Endothelial cell of umbilical vein (primary cell): ENCODE results near the gene OR2T34.
"Not testable (repeated sequence)": the region's sequence is repeated elsewhere in the genome, so short reads cannot be mapped to it uniquely, and the experiment has no call there.

Source experiments
- EZH2 ChIP-seq: IDR thresholded peaks from 2 replicates; pipeline ENCODE4 v1.6.1; 2012; ENCODE audit warnings: borderline replicate concordance, low read depth, mild to moderate bottlenecking, moderate library complexity, low read length, inconsistent platforms; ENCODE audit not compliant: severe bottlenecking
- FOS ChIP-seq: IDR thresholded peaks from 2 replicates; pipeline ENCODE4 v1.6.1; 2011; ENCODE audit warnings: mild to moderate bottlenecking, low read length, moderate library complexity, borderline replicate concordance; ENCODE audit not compliant: insufficient read depth
- GATA2 ChIP-seq: IDR thresholded peaks from 2 replicates; pipeline ENCODE4 v1.7.0; 2011; ENCODE audit warnings: low read depth, mild to moderate bottlenecking, moderate library complexity, mixed read lengths, low read length; ENCODE audit not compliant: insufficient read length, insufficient read depth
- JUN ChIP-seq: IDR thresholded peaks from 2 replicates; pipeline ENCODE4 v1.6.1; 2011; ENCODE audit warnings: borderline replicate concordance, low read depth; ENCODE audit not compliant: insufficient read length, insufficient read depth
- MYC ChIP-seq: IDR thresholded peaks from one replicate; pipeline ENCODE4 v1.6.1; 2011; ENCODE audit warnings: mild to moderate bottlenecking, low read depth, low read length
- POLR2A ChIP-seq: IDR thresholded peaks from 2 replicates; pipeline ENCODE4 v1.6.1; 2012; ENCODE audit warnings: low read depth, mild to moderate bottlenecking, control low read depth, low read length
- POLR2AphosphoS5 ChIP-seq: IDR thresholded peaks from 2 replicates; pipeline ENCODE4 v1.6.1; 2012; ENCODE audit warnings: low read depth, mild to moderate bottlenecking, control low read depth, low read length, moderate library complexity; ENCODE audit not compliant: insufficient read depth
- TF ChIP-seq, protein P1 (sequence below), 2 donors: IDR thresholded peaks; 1 replicate in 1 of 2; 2 replicates in 1 of 2; pipeline ENCODE4 v1.5.1; 2011; ENCODE audit warnings: low read length in 2 of 2, mild to moderate bottlenecking in 2 of 2, moderate library complexity in 2 of 2, control low read depth in 1 of 2, inconsistent platforms in 1 of 2, low read depth in 1 of 2; ENCODE audit not compliant: insufficient read depth in 1 of 2; ENCODE audit errors: extremely low read depth in 1 of 2
- TF ChIP-seq, protein P2 (sequence below): IDR thresholded peaks from 2 replicates; pipeline ENCODE4 v1.6.1; 2011; ENCODE audit not compliant: insufficient read depth, insufficient read length

DNA sequence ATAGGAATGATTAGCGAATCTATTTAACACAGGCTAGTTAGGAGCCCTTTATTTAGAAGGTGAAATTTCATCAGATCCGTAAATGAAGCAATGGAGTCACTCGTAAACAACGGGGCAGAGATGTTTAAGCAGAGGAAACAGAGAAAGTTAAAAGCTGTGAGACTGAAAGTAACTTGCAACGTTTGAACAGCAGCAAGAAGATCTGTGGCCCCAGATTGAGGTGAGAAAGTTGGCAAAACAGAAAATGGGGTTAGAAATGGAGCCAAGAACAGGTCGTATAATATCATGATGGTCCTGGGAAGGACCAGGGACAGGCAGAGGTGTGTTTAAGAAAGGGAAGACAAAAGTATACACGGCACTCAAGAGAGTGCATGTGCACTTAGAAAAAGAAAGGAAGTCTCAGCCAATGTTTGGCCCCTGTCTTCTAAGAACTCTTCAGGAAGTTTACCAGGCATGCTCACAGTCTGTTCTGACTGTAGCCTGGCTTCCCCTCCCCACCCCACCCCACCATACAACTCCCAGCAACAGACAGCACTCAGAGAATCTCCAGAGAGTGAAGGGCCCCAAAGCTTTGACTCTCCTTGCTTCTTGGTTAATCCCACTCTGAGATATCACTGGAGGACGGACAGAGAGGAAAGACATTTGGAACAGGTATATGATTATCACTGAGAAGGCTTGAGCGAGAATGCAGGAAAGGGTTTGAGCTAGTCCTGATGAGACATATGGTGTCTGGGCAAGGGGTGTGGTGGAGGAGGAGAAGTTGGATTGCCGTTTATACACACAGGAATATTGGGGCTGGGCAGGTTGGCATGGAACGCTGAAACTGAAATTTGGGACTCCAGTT is 8.8 kb downstream of the OR2T34 start:
- not testable (repeated sequence) for TF ChIP-seq POLR2AphosphoS5, EZH2, MYC, POLR2A, FOS, JUN, GATA2
- TF ChIP-seq, protein P1, sequence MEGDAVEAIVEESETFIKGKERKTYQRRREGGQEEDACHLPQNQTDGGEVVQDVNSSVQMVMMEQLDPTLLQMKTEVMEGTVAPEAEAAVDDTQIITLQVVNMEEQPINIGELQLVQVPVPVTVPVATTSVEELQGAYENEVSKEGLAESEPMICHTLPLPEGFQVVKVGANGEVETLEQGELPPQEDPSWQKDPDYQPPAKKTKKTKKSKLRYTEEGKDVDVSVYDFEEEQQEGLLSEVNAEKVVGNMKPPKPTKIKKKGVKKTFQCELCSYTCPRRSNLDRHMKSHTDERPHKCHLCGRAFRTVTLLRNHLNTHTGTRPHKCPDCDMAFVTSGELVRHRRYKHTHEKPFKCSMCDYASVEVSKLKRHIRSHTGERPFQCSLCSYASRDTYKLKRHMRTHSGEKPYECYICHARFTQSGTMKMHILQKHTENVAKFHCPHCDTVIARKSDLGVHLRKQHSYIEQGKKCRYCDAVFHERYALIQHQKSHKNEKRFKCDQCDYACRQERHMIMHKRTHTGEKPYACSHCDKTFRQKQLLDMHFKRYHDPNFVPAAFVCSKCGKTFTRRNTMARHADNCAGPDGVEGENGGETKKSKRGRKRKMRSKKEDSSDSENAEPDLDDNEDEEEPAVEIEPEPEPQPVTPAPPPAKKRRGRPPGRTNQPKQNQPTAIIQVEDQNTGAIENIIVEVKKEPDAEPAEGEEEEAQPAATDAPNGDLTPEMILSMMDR (IDR thresholded peaks at IDR 0.05; ENCODE audit: extremely low read depth in 1 of 2, insufficient read depth in 1 of 2, low read depth in 1 of 2, low read length in 2 of 2), result not testable (repeated sequence)
- TF ChIP-seq, protein P2, sequence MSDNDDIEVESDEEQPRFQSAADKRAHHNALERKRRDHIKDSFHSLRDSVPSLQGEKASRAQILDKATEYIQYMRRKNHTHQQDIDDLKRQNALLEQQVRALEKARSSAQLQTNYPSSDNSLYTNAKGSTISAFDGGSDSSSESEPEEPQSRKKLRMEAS, result not testable (repeated sequence)
